HG03159 (cell line): ENCODE measurements around the gene PTPRR.
"Not testable (repeated sequence)": the region's sequence is repeated elsewhere in the genome, so short reads cannot be mapped to it uniquely, and the experiment has no call there.

Experiments
- ATAC-seq: cut with Tn5 transposase; IDR thresholded peaks from one replicate; pipeline ENCODE4 v1.9.1; 2021; ENCODE audit warnings: mild to moderate bottlenecking, moderate library complexity; ENCODE audit not compliant: unreplicated experiment

Gene PTPRR

DNA sequence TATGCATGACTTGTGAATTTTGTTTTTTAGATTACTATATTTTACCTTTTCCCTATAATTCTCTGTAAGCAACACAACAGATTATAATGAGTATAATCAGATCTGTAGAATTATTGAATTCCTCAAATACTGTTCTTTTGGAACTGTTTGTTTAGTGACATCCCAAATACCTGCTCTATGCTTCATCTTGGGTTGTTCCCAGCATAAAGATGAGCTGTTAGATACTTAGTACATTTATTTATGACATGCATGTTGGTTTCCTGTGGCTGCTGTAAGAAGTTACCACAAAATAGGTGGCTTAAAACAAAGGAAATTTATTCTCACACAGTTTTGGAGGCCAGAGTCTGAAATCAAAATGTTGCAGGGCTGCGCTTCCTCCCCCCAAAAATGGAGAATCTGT is 78.4 kb downstream of the PTPRR start:
- no peak for ATAC-seq

DNA sequence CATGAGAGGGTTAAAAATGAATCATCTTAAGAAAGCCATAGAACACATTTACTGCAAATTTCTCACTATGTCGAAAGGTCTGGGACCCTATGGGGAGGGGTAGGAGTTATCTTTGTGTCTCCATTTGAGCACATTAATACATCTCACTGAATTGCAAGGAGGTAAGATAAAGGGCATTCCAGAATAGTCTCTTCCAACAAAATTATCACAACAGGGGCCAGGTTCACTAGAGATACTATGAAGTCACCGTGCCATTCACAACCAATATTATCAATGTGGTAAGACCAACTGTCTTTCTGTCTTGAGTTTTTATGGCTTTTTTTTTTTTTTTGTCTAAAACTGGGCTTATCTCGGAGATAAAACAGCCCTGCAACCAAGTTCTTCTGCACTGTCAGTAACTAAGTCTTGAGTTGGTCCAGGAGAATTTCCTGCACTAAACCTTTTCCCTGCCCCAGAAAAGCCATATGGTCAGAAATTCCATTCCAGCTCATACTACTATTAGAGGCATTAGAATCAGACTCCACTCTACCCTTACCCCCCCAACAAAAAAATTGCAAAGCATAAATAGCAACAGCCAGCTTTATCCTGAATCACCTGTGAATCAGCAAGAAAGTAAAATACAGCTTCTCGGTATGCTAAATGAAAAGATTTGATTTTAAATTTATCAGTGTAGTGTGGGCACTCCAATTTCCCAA is 79.7 kb downstream of the PTPRR start:
- ATAC-seq, result no peak

DNA sequence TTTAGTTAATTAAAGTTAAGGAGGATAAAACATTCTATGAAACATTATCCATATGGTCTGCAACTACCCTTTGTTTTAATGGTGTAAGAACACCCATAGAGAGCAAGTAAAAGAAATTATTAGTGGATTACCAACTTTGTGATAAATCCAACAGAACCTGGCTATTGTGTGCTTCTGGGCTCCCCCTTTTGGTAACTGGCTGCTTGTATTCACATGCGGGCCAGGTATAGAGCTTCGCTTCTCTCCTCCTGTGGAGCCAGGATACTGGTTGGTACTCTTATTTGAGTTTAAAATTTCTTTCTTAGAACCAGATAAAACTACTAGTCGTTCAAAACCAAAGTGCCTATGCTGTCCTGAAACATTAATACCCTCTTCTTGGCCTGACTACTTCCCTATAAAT is 81.0 kb downstream of the PTPRR start:
- no peak for ATAC-seq

DNA sequence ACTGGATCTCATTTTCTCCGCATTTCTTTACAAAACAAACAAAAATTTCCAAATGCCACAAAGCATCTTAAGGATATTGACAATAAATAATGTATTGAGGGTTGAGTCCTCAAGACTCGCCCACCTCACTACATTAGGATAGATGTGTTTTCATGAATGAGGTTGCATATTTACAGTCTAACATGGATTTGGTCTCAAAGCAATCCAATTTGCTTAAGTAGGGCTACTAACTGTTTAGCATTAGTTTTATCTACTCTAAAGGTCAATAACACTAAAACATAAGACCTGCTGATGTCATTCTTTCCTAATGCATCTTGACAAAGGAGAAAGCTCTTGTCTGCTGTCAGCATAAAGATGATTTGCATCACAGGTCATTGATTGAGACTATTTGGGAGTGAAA is 82.4 kb downstream of the PTPRR start:
- ATAC-seq, result no peak

DNA sequence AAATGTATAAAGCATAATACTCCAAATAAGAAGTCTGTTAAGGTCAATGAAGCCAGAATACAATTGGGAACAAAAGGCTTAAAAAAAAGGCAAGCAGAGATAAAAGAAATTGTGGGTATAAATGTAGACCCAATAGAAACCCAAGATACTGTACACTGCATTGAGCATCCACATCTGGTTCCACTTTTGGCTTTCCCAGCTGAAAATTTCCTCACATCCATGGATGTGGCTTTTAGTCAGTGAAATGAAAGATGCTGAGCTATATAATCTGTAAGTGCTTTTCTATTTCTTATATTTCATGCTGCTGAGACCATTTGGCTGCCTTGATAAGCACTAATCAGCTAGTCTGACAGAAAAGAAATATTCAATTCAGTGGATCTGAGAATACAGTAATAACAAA is 83.5 kb downstream of the PTPRR start:
- ATAC-seq, result no peak

DNA sequence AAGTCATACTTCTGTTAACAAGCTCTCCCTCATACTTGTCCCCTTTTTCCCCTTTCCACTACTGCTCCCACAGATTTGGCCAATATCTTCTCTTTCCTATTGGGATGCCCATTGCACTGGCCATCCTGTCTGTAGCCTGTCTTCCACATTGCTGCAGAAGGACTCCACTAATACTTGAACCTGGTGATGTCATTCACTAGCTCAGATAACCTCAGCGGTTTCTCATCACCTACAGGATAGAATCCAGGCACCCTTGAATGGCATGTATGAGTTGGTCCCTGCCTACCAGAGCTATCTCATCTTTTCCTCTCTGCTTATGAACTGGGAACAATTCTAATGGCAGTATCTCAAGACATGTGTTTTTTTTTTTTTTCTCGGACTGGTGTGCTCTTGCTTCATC is 84.6 kb downstream of the PTPRR start:
- ATAC-seq, result no peak

DNA sequence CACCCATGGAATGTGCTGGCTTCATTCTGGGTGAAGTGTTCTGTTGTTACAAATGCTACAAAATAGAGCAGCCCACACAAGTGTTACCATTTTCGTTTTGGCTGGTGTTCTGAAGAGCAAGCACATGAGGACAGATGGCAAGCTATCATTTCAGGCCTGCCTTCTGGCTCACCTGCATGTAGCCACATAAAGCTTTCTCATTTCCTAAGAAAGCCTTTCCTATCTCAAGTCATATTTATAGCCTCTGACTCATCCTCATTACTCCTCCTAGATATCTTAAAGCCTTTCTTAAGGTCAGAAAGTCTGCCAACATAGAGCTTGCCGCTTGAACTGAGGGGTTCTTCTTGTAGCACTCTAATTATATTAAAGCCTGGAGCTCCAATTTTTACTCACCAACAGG is 89.0 kb downstream of the PTPRR start:
- no peak for ATAC-seq

DNA sequence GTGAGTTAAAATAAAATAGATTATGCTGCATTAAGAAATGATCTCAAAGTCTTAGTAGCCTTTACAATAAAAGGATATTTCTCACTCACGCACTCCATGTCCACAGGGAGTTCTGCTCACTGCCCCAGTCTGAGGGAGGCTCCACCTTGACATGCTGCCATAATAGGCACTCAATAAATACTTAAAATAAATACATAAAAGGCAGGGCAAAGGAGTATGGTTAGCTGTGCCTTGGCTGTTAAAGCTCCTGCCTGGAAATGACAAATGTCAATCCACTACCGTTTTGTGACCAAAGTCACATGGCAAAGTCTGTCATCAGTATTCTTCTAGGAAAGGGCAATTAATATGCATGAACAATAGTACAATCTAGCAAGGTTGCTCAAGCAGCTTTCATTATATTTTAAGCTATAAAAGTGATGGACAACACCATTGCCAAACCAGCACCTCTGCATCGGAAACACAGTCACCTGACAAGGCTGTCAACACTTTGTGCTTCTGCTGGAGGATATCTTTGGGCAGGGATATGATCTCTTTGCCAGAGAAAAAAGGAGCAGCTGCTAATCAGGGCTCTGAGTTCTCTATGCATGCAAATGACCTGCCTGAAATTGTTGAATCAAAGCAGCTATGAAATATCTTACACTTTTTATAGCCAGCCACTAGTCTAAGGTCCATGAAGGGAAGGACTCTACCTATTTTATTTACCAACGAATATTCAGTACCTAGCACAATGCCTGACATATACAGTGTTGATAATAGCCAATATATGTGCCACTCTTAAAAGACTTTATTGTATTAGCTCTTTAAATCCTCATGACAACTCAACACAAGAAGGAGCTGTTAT is 90.1 kb downstream of the PTPRR start:
- no peak for ATAC-seq

DNA sequence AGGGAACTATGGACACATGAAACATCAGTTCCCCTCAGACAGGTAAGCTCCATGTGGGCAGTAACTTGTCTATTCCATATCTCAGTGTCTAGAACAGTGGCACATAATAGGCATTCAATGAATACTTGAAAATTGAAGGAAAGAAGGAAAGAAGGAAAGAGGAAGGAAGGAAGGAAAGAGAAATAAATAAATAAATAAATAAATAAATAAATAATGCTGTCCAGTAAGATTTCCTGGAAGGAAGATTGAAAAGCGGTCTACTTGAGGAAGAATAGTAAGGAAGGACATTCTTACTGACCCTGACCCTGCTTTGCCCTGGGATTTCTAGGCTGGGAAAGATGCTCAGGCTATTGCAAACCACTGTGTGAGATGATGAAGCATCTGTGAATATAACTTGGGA is 91.5 kb downstream of the PTPRR start:
- ATAC-seq, result no peak

DNA sequence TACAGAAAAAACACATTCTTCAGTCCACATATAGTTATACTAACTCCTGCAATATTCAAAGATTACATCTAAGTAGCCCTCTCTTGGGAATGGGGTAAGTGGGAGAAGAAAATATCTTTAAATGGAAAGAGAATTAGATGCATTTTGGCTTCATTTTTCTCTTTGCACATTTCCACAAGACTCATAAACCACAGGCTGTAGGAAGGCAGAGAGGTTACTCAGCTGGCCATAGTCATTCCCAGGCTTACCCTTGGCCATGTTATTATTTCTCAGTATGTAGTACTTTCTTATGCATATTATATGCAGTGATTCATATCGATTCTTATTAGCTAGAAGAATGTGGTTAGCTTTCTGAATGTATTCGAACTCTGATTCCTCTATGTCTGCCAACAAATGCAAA is 92.2 kb downstream of the PTPRR start:
- no peak for ATAC-seq

DNA sequence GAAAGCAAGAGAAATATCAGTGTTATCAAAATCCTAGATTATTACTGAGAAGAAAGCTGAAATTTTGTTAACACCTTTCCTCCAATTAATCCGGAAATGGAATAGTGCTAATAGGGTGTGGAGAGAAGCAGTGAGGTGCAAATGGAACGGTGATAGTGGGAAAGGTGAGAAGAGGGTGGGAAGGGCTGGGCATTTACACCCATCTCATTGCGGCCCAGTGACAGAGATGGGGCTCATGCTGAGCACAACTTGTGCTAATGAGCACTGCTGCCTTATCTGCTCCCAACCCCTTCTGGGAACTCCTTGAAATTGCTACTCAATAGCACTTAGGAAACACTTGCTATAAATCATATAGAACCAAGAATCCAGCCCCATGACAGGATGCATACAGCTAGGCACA is 94.4 kb downstream of the PTPRR start:
- no peak for ATAC-seq

DNA sequence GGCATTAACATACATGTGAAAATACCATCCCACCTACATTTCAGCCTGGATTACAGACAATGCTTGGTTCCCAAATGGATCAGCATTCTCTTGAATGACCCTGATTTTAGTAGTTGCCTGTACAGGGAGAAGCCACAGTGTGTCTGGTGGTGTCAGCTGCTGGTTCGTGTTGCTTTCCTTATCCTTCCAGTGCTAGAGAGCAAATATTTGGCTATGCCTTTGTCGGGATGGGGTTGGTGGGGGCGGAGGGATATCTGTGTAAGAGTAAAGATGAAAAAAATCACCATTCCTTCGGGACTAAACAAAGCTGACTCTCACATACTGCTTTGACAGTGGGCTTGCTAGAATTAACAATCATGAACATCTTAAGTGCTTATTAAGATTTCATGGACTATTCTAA is 96.0 kb downstream of the PTPRR start:
- ATAC-seq, result no peak

DNA sequence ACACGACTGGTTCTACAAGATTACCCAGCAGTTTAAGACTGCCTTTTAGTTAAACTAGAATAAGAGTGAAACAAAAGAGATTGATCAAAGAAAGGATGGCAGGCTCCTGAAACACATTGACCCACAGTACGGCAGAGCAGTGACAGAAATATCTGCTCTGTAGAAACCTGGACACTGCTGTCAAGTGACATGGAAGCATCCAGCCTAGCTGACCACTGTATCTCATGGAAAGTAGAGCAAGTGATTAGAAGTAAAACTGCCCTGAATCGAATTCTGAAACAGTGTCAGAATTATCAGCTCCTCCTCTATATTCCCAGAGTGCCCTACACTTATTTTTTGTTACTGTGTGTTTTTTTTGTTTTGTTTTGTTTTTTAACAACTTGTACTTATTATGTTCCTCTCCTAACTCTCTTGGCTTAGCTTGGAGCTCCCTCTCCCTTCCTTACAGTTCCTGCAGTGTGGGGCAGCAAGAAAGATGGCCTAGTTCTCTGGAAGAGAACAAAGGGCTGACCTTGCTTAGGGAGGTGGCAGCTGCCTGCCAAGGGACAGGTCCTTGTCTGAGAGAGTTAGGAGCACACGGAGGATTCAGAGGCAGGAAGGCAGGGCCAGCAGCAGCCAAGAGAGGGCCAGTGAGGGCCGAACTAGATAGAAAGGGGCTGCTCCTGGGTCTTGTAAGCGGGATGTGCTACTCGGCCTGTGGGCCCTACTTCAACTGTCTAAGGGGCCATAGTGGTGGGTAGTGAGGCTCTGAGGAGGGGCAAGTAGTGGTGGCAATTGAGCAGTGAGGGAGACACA is 97.2 kb downstream of the PTPRR start:
- no peak for ATAC-seq

DNA sequence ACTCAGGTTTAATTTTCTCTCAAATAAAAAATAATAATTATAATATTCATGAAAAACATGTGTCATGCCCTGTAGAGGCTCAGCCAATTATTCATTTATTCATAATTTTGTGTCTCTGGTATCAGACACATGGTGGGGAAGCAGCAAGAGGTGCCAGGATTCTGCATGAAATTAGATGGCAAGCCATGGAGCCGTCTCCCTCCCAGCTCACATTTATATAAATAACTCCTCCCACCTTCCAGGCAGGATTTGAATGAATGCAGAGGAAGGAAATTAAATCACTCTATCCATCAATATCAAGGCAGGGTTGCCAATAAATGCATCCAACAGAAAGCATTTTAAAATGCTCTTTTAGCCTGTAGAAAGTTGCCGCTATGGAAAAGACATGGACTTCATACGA is 98.1 kb downstream of the PTPRR start:
- no peak for ATAC-seq

DNA sequence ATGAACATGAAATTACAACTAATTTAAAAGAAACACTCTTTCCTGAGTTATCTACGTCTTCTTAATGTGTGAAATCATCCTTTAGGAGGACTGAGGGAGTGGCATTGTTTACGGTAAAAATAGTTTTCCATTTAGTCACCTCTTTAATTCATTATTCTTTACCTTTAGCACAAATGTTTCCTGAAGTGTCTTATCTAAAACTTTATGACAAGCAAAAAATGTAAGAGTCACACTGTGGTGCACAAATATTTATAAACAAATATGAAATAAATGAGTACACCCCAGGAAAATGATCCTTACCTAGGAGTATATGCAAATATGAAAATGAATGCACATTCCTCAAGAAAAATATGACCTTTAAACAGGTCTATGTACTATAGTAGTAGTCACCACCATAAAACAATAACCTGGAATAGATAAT is 104.6 kb downstream of the PTPRR start:
- no peak for ATAC-seq

DNA sequence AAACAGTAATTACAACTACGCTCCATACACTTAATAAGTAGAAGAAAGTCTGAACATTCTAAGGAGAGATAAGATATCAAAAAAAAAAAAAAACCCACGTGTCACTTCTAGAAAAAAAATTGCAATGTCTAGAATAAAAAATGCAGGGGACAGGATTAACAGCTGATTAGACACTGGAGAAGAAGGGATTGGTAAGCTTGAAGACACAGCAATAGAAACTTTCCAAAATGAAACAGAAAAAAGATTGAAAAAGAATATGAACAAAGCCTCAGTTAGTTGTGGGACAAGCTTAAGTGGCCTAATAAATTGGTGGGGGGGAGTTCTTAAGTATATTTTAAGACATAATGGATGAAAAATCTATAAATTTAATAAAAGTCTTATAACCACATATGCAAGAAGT is 105.5 kb downstream of the PTPRR start:
- no peak for ATAC-seq

DNA sequence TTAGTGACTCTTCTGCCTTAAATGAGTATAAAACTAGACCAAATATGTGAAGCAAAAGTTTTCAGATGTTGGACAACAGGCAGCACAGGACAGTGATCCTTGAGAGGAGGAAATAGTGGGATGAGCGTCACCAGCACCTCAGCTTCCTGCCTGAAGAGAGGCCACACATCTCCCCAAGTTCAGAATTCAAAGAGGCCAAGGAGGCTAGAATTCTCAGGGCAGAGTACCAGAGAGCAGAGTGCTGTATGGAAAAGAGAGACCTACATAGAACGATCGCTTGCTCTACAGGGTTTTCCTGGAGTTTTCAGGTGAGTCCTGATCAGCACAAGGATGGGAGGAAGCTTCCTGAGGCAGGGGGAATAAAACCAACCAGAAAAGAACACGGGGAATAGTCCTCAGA is 107.0 kb downstream of the PTPRR start:
- no peak for ATAC-seq

DNA sequence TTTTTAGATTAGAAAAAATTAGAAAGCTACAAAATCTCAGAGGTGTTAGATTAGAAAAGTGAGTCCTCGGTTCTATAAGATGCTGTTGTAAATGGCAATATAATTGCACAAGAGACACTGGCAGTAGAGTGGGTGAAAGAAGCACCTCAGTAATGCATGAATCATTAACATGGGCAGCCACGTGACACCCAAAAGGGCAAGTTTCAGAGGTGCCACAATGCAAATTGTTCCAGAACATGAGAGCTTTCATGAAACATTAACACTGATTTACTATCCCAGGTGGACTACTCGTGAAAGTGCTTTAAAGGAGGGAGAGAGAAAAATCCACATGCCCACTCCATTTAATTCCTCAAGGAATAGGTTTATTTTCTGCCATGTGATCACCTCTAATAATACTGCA is 108.4 kb downstream of the PTPRR start:
- peak; percentile 63 for ATAC-seq

DNA sequence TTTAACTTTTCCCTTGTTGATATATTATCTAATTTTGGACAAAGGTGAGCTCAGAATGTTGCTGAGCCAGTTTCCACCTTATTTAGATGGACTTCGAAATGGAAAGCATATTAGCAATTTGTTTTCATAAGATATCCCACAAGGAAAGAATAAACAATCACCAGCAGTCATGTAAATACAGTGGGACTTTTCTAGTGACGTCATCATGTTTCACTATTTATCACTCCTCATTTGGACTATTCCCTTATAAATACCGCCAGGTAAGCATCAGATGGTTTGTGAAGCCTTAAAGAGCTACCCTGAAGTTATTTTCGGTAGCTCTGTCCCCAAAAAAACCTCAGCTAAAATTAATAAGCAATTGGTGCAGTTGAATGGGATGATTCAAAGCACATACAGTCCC is 110.7 kb downstream of the PTPRR start:
- ATAC-seq, result no peak

DNA sequence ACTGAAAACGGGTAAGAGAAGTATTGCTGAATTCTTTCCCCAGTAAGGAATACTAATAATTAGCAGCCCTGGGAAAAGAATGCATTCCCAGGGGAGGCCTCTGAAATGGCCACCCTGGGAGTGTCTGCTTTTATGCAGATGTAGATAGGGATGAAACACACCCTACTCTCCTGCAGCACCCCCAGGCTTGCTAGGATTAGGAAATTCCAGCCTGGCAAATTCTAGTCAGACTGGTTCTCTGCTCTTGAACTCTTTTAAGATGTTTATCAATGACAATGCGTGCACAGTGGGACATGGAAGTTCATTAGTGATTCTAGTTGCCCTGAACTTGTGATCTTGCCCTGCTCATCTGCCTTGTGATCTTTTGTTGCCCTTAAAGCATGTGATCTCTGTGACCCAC is 112.5 kb downstream of the PTPRR start:
- ATAC-seq, result not testable (repeated sequence)

DNA sequence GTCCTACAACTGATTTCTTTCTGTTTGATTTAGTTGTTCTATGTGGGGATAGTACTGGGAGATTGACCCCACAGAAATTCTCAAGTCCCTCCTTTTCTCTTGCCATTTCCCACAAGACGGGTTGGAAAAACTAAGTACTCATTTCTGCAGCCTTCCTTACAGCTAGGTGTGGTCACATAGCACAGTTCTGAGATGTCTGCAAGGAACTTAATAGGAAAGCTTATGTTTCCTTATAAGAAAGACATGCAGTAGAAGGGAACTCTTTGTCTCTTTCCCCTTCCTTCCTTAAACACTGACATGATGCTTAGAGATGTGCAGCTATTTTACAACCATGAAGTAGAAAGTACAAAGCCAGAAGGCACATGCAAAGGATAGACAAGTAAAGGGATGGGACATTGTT is 113.7 kb downstream of the PTPRR start:
- no peak for ATAC-seq

DNA sequence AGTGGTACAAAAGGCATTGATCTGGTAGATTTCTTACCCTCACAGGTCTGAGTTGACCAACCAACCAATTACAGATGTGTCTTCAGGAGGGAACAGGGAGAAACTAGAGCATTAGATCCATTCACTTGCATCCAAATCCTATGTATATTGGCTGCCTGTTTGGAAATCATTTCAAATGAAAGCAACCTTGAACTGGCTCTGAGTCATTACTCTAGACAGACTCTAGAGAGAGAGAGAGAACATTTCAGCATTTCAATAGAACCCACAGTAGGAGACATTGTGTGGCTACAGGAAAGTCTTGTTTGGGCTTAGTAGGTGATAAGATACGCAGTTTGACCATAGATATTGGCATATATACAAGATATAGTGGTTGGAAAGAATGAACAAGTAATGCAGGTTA is 114.5 kb downstream of the PTPRR start:
- no peak for ATAC-seq
